ENCODE data around the gene BTBD9. TPM values are rescaled to one million over a fixed set of nuclear protein-coding genes. Genes with fewer than 3 reads are reported as not detected.

BTBD9 gene
- total and polyA plus RNA-seq, 2 donors (not counting 3 experiments of a cell fraction or from before 2014, with no cell fraction given), result 4.9 to 15.0 TPM

GRCh38 chr6:38400764-38401163 lies 239.0 kb downstream of the BTBD9 start:
- H3K79me2 ChIP-seq (ENCODE audit: control insufficient read depth, insufficient read depth, low read length), result no peaks in the 10 kb centered on the region
- no peaks in the 10 kb centered on the region for H3K27me3 ChIP-seq (ENCODE audit: control insufficient read depth in 2 of 2, insufficient read depth in 2 of 2, low read length in 2 of 2)
- no peaks in the 10 kb centered on the region for H3K36me3 ChIP-seq (ENCODE audit: control insufficient read depth in 2 of 2, extremely low read depth in 1 of 2, insufficient read depth in 2 of 2, low read length in 2 of 2)
- H3K4me2 ChIP-seq (ENCODE audit: insufficient read depth, low read length), result no peak overlapping the region
- no peaks in the 10 kb centered on the region for H4K20me1 ChIP-seq (replicated peaks; ENCODE audit: control insufficient read depth, extremely low read depth, insufficient read depth, low read length)
- TF ChIP-seq MYC (IDR thresholded peaks at IDR 0.05; ENCODE audit: low read depth, low read length) (no peak), EZH2 (IDR thresholded peaks at IDR 0.05; ENCODE audit: borderline replicate concordance, low read depth, low read length, severe bottlenecking) (no peak)
- H3K4me1 ChIP-seq (ENCODE audit: control insufficient read depth, extremely low read depth, insufficient read depth, low read length), result no peaks in the 10 kb centered on the region
- no peak overlapping the region for H2AFZ ChIP-seq (ENCODE audit: low read depth, low read length)
- no peak overlapping the region for H3K4me3 ChIP-seq (replicated peaks in 1 of 3; ENCODE audit: insufficient read depth in 1 of 3, low read depth in 1 of 3, low read length in 3 of 3)
- no TSS peak for BruUV-seq (replicated peaks)
- H3K9ac ChIP-seq (replicated peaks; ENCODE audit: extremely low read depth, insufficient read depth, low read length), result no peak overlapping the region
- no peak for DNase-seq (ENCODE audit: low read depth, low spot score)
- ChIA-PET POLR2A (no interaction called here), CTCF (no interaction called here)
- dilution Hi-C loops (cut with MboI; ENCODE audit: extremely low pct_ligation_motif_present, low sequenced_read_pairs), result no loop called here
- H3K9me1 ChIP-seq (replicated peaks; ENCODE audit: control insufficient read depth, extremely low read depth, insufficient read depth, low read length), result no peaks in the 10 kb centered on the region
- no peak for FAIRE-seq
- no peak overlapping the region for H3K27ac ChIP-seq (ENCODE audit: insufficient read depth, low read depth, low read length)
- no peaks in the 10 kb centered on the region for H3K9me3 ChIP-seq (replicated peaks; ENCODE audit: control insufficient read depth, insufficient read depth, low read length)
- intact Hi-C loops (cut with micrococcal nuclease), result no loop called here

GRCh38 chr6:38400101-38400500 lies 239.6 kb downstream of the BTBD9 start:
- FAIRE-seq (no peak), DNase-seq (ENCODE audit: low read depth, low spot score) (no peak)
- no peaks in the 10 kb centered on the region for H3K4me1 ChIP-seq (ENCODE audit: control insufficient read depth, extremely low read depth, insufficient read depth, low read length)
- H3K9me3 ChIP-seq (replicated peaks; ENCODE audit: control insufficient read depth, insufficient read depth, low read length), result no peaks in the 10 kb centered on the region
- no peak overlapping the region for H3K27ac ChIP-seq (ENCODE audit: insufficient read depth, low read depth, low read length)
- no TSS peak for BruUV-seq (replicated peaks)
- H2AFZ ChIP-seq (ENCODE audit: low read depth, low read length), result no peak overlapping the region
- dilution Hi-C loops (cut with MboI; ENCODE audit: extremely low pct_ligation_motif_present, low sequenced_read_pairs) (no loop called here), intact Hi-C loops (cut with micrococcal nuclease) (no loop called here)
- no peaks in the 10 kb centered on the region for H3K79me2 ChIP-seq (ENCODE audit: control insufficient read depth, insufficient read depth, low read length)
- no peaks in the 10 kb centered on the region for H3K27me3 ChIP-seq (ENCODE audit: control insufficient read depth in 2 of 2, insufficient read depth in 2 of 2, low read length in 2 of 2)
- no peak overlapping the region for H3K9ac ChIP-seq (replicated peaks; ENCODE audit: extremely low read depth, insufficient read depth, low read length)
- no peak overlapping the region for H3K4me3 ChIP-seq (replicated peaks in 1 of 3; ENCODE audit: insufficient read depth in 1 of 3, low read depth in 1 of 3, low read length in 3 of 3)
- no peaks in the 10 kb centered on the region for H4K20me1 ChIP-seq (replicated peaks; ENCODE audit: control insufficient read depth, extremely low read depth, insufficient read depth, low read length)
- ChIA-PET POLR2A (no interaction called here), CTCF (interaction anchor here (1.3 kb wide), 1 partner anchor 13 kb away, joined by 4 read pairs; no protein-coding TSS in a partner anchor)
- no peak overlapping the region for H3K4me2 ChIP-seq (ENCODE audit: insufficient read depth, low read length)
- H3K36me3 ChIP-seq (ENCODE audit: control insufficient read depth in 2 of 2, extremely low read depth in 1 of 2, insufficient read depth in 2 of 2, low read length in 2 of 2), result no peaks in the 10 kb centered on the region
- no peaks in the 10 kb centered on the region for H3K9me1 ChIP-seq (replicated peaks; ENCODE audit: control insufficient read depth, extremely low read depth, insufficient read depth, low read length)
- TF ChIP-seq JUN (IDR thresholded peaks at IDR 0.05; ENCODE audit: borderline replicate concordance, insufficient read depth, insufficient read length, low read depth), result no peak
- TF ChIP-seq MAX (IDR thresholded peaks at IDR 0.05; ENCODE audit: insufficient read depth, insufficient read length), result no peak
- no peak for TF ChIP-seq EZH2 (IDR thresholded peaks at IDR 0.05; ENCODE audit: borderline replicate concordance, low read depth, low read length, severe bottlenecking)
- no peak for TF ChIP-seq MYC (IDR thresholded peaks at IDR 0.05; ENCODE audit: low read depth, low read length)
- no peak for TF ChIP-seq CTCF (IDR thresholded peaks at IDR 0.05; ENCODE audit: extremely low read depth in 1 of 2, insufficient read depth in 1 of 2, low read depth in 1 of 2, low read length in 2 of 2)
- TF ChIP-seq POLR2AphosphoS5 (IDR thresholded peaks at IDR 0.05; ENCODE audit: insufficient read depth, low read depth, low read length), result no peak
- TF ChIP-seq FOS (IDR thresholded peaks at IDR 0.05; ENCODE audit: borderline replicate concordance, insufficient read depth, low read length), result no peak
- TF ChIP-seq POLR2A (IDR thresholded peaks at IDR 0.05; ENCODE audit: low read depth, low read length), result no peak
- TF ChIP-seq GATA2 (IDR thresholded peaks at IDR 0.05; ENCODE audit: insufficient read depth, insufficient read length, low read depth, low read length), result no peak

Data from endothelial cell of umbilical vein (primary cell).